ENCODE measurements around the gene NOMO2. TPM values are rescaled to one million over a fixed set of nuclear protein-coding genes. Genes with fewer than 3 reads are reported as not detected.
"Not testable (repeated sequence)": the region's sequence is repeated elsewhere in the genome, so short reads cannot be mapped to it uniquely, and the experiment has no call there.

Gene NOMO2
- total RNA-seq, 1 donor from 2014 or later, result 66.9 TPM

DNA sequence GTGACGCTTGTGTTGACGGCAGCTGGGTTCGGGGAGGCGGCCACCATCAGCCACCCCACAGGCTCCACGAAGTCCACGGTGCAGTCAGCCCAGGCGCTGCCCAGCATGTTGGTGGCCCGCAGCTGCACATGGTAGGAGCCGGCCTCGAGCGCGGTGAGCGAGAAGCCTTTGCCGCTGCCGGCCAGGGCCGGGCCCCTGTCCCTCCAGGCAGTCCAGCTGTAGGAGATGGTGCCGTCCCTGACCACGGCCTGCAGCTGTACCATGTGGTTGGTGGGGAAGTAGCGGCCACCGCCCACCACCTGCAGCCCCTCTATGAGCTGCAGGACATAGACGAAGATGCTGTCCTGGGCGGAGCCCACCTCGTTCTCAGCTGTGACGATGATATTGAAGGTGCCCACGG is 175.4 kb downstream of the NOMO2 start:
- intact Hi-C loops (cut with DNase I); ATAC-seq; DNase-seq (ENCODE audit: low spot score): not testable (repeated sequence)

DNA sequence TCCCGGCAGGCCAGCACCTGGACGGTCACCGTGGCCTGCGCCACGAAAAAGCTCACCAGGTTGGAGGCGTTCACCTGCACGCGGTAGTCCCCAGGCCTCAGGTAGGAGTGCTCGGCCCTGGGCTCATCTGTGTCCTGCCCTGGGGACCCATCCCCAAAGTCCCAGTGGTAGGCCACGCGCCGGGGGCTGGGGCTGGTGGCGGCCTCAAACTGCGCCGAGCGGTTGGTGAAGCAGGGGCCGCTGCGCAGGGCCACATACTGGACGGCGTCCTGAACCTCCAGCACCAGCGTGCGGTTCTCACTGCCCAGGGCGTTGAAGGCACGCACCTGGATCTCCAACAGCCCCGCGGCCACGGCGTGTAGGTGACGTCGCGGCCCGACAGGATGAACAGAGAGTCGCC is 176.6 kb downstream of the NOMO2 start:
- DNase-seq (ENCODE audit: low spot score); ATAC-seq; intact Hi-C loops (cut with DNase I): not testable (repeated sequence)

GRCh38 chr16:18384869-18385268 is 177.0 kb downstream of the NOMO2 start:
- intact Hi-C loops (cut with DNase I); DNase-seq (ENCODE audit: low spot score); ATAC-seq: not testable (repeated sequence)

GRCh38 chr16:18384098-18384636 is 177.7 kb downstream of the NOMO2 start:
- intact Hi-C loops (cut with DNase I), result not testable (repeated sequence)

GRCh38 chr16:18382696-18383095 is 179.2 kb downstream of the NOMO2 start:
- intact Hi-C loops (cut with DNase I); ATAC-seq: not testable (repeated sequence)

More at GRCh38 chr16:18384098-18384636, 177.7 kb downstream of the NOMO2 start:
- not testable (repeated sequence) for DNase-seq (ENCODE audit: low spot score); ATAC-seq

More at GRCh38 chr16:18382696-18383095, 179.2 kb downstream of the NOMO2 start:
- DNase-seq (ENCODE audit: low spot score), result not testable (repeated sequence)

Small RNA genes lying within 50 kb of the gene (microRNA-seq; reads per million reads assigned to microRNA genes)
- gene MIR3179-3 (not detected), gene MIR3179-4 (not detected), gene MIR3180-3 (not detected), gene MIR3670-3 (not detected), gene MIR3670-4 (not detected), gene MIR6770-3 (not detected)

Other genes starting within 250 kb of the NOMO2 start
- 1.6 TPM for gene NPIPA8, start 225.4 kb downstream of the NOMO2 start, total RNA-seq
- gene RPS15A, start 228.2 kb upstream of the NOMO2 start, total RNA-seq, result 1,000 TPM
- gene ARL6IP1, start 239.5 kb upstream of the NOMO2 start, total RNA-seq, result 103 TPM

All from sciatic nerve (tissue), 2 donors.